HCT116 (cell line): ENCODE measurements around the gene SPIRE2. TPM values are rescaled to one million over a fixed set of nuclear protein-coding genes. Genes with fewer than 3 reads are reported as not detected.

Experiments used
- ATAC-seq: fragments of 200-7000 bp; cut with Tn5 transposase; 2 replicates; pipeline ENCODE4 v1.9.1; 2020; ENCODE audit warnings: mild to moderate bottlenecking, moderate library complexity
- BruUV-seq: library from RNA; stranded (reverse); fragments of 400-500 nt; replicated peaks from 2 replicates; lab custom pipeline; 2021; lab: Mats Ljungman, UMichigan
- CTCF ChIA-PET: fragments of 300-600 bp; sonication (Branson Sonifier 250); formaldehyde crosslinking; loops from one replicate; lab custom pipeline; 2021; ENCODE audit warnings: antibody characterized with exemption; lab: Charles Lee
- POLR2A ChIA-PET: fragments of 300-600, 350-600 bp; sonication (Branson Sonifier 250); formaldehyde crosslinking; loops from one replicate; lab custom pipeline; 2021; ENCODE audit warnings: antibody characterized with exemption; lab: Charles Lee
- RAD21 ChIA-PET, 2 experiments: fragments of 300-600 bp; sonication (Branson Sonifier 250); formaldehyde crosslinking; loops; one replicate each; lab custom pipeline; 2023; ENCODE audit warnings: low total read pairs in 2 of 2; ENCODE audit not compliant: uncharacterized antibody in 2 of 2, unreplicated experiment in 2 of 2, low non-redundant PET in 1 of 2; lab: Charles Lee
- DNase-seq: peaks from one replicate; pipeline ENCODE4 v3.0.0-alpha.2; 2010; ENCODE audit warnings: low read depth, low spot score
- H2AFZ ChIP-seq: fragments of 200-600 bp; shearing (Covaris generic), sonication (generic); 2 replicates; pipeline ENCODE4 v1.6.1; 2017; ENCODE audit warnings: low read depth, mixed run types, mixed read lengths, antibody characterized with exemption, low read length; ENCODE audit not compliant: poor library complexity, severe bottlenecking
- H3K27ac ChIP-seq: 2 replicates; pipeline ENCODE4 v1.5.1; 2012; ENCODE audit warnings: low read depth, low read length
- H3K27me3 ChIP-seq: fragments of 200-600 bp; sonication (generic); 2 replicates; pipeline ENCODE4 v1.6.1; 2016; ENCODE audit warnings: mixed run types, low read length, mixed read lengths; ENCODE audit not compliant: insufficient read depth
- H3K36me3 ChIP-seq, 2 experiments: fragments of 200-500 bp in 1 of 2; fragments of 200-600 bp in 1 of 2; sonication (Bioruptor generic) in 1 of 2; sonication (generic) in 1 of 2; 2 replicates each; pipeline versions ENCODE4 v1.5.1 to v1.6.1; 2014 to 2016; ENCODE audit warnings: low read length in 2 of 2, inconsistent platforms in 1 of 2, mixed read lengths in 1 of 2, mixed run types in 1 of 2; ENCODE audit not compliant: insufficient read depth in 2 of 2, control insufficient read depth in 1 of 2
- H3K4me1 ChIP-seq, 2 experiments: fragments of 200-600 bp in 1 of 2; sonication (generic) in 1 of 2; 2 replicates each; pipeline versions ENCODE4 v1.5.1 to v1.6.1; 2012 to 2017; ENCODE audit warnings: low read length in 2 of 2, inconsistent platforms in 1 of 2, mild to moderate bottlenecking in 1 of 2, mixed read lengths in 1 of 2, mixed run types in 1 of 2, moderate library complexity in 1 of 2; ENCODE audit not compliant: insufficient read depth in 2 of 2, control insufficient read depth in 1 of 2
- H3K4me2 ChIP-seq: fragments of 200-600 bp; sonication (generic); 2 replicates; pipeline ENCODE4 v1.6.1; 2017; ENCODE audit warnings: mixed run types, low read length, mixed read lengths
- H3K4me3 ChIP-seq, 2 experiments: fragments of 200-600 bp in 1 of 2; sonication (generic) in 1 of 2; replicated peaks in 1 of 2; 2 replicates each; pipeline ENCODE4 v1.5.1; 2011 to 2016; ENCODE audit warnings: low read length in 2 of 2, control low read depth in 1 of 2, low read depth in 1 of 2, mild to moderate bottlenecking in 1 of 2, mixed read lengths in 1 of 2, mixed run types in 1 of 2
- H3K79me2 ChIP-seq: fragments of 200-600 bp; sonication (generic); 2 replicates; pipeline ENCODE4 v1.6.1; 2017; ENCODE audit warnings: mild to moderate bottlenecking, mixed run types, low read length, moderate library complexity, mixed read lengths; ENCODE audit not compliant: insufficient read depth
- H3K9ac ChIP-seq: fragments of 200-600 bp; sonication (generic); 2 replicates; pipeline ENCODE4 v1.6.1; 2016; ENCODE audit warnings: low read length, mixed read lengths
- H3K9me2 ChIP-seq: fragments of 200-600 bp; sonication (generic), shearing (Covaris generic); 2 replicates; pipeline ENCODE4 v1.6.1; 2017; ENCODE audit warnings: mixed run types, mild to moderate bottlenecking, moderate library complexity; ENCODE audit not compliant: insufficient read depth
- H3K9me3 ChIP-seq, 2 experiments: fragments of 200-500 bp in 1 of 2; fragments of 200-600 bp in 1 of 2; sonication (Bioruptor generic) in 1 of 2; sonication (generic) in 1 of 2; 2 replicates each; pipeline ENCODE4 v1.6.1; 2014 to 2017; ENCODE audit warnings: low read length in 2 of 2, mixed read lengths in 2 of 2, inconsistent platforms in 1 of 2, low read depth in 1 of 2, mild to moderate bottlenecking in 1 of 2, mixed run types in 1 of 2, moderate library complexity in 1 of 2; ENCODE audit not compliant: control insufficient read depth in 1 of 2, insufficient read depth in 1 of 2
- H4K20me1 ChIP-seq: fragments of 200-600 bp; sonication (generic), shearing (Covaris generic); 2 replicates; pipeline ENCODE4 v1.6.1; 2017; ENCODE audit warnings: mixed run types, mild to moderate bottlenecking, moderate library complexity; ENCODE audit not compliant: insufficient read depth
- CBX3 ChIP-seq: IDR thresholded peaks from 2 replicates; pipeline ENCODE4 v1.6.1; 2012; ENCODE audit warnings: low read depth
- CEBPB ChIP-seq: IDR thresholded peaks from 2 replicates; pipeline ENCODE4 v1.6.1; 2012; ENCODE audit warnings: low read depth
- EGR1 ChIP-seq: IDR thresholded peaks from 2 replicates; pipeline ENCODE4 v1.6.1; 2012; ENCODE audit warnings: low read depth
- ELF1 ChIP-seq: IDR thresholded peaks from 2 replicates; pipeline ENCODE4 v1.6.1; 2012; ENCODE audit warnings: low read depth, borderline replicate concordance
- EZH2 ChIP-seq: fragments of 200-600 bp; sonication (generic); IDR thresholded peaks from 2 replicates; pipeline ENCODE4 v1.6.1; 2017; ENCODE audit warnings: antibody characterized with exemption, mixed run types
- EZH2phosphoT487 ChIP-seq: fragments of 200-600 bp; IDR thresholded peaks from 2 replicates; pipeline ENCODE4 v1.6.1; 2018; ENCODE audit warnings: antibody characterized with exemption, borderline replicate concordance
- FOSL1 ChIP-seq: IDR thresholded peaks from 2 replicates; pipeline ENCODE4 v1.6.1; 2012; ENCODE audit warnings: low read depth
- MAX ChIP-seq: IDR thresholded peaks from 2 replicates; pipeline ENCODE4 v1.6.1; 2012
- POLR2AphosphoS5 ChIP-seq: IDR thresholded peaks from 2 replicates; pipeline ENCODE4 v1.6.1; 2011; ENCODE audit warnings: mild to moderate bottlenecking, low read depth, low read length, moderate library complexity
- REST ChIP-seq: IDR thresholded peaks from 2 replicates; pipeline ENCODE4 v1.6.1; 2012; ENCODE audit warnings: low read depth
- TCF7L2 ChIP-seq: IDR thresholded peaks from 2 replicates; pipeline ENCODE4 v1.7.0; 2011; ENCODE audit warnings: borderline replicate concordance, inconsistent platforms; ENCODE audit not compliant: insufficient read depth, insufficient read length; ENCODE audit errors: extremely low read depth
- YY1 ChIP-seq: IDR thresholded peaks from 2 replicates; pipeline ENCODE4 v1.6.1; 2011; ENCODE audit warnings: low read length, low read depth, moderate library complexity, mild to moderate bottlenecking; ENCODE audit not compliant: insufficient replicate concordance; ENCODE audit errors: extremely low read depth
- ZNF274 ChIP-seq: fragments of 200-500 bp; sonication (Bioruptor generic); IDR thresholded peaks from 2 replicates; pipeline ENCODE4 v1.6.1; 2014; ENCODE audit warnings: mild to moderate bottlenecking, low read depth, low read length, inconsistent platforms
- intact Hi-C: fragments of 100-400 bp; cut with micrococcal nuclease; formaldehyde crosslinking; loops from 2 replicates; pipeline ENCODE4 v1.10.0; 2022
- total RNA-seq: library from RNA; stranded (reverse); gene quantifications from one replicate; pipeline ENCODE4 v1.2.1, GENCODE V29; 2021; ENCODE audit not compliant: unreplicated experiment
- TF ChIP-seq, protein P1 (sequence below): IDR thresholded peaks from 2 replicates; pipeline ENCODE4 v1.6.1; 2012

The SPIRE2 gene
- total RNA-seq, 1 experiment from 2014 or later = 21.2 TPM

DNA sequence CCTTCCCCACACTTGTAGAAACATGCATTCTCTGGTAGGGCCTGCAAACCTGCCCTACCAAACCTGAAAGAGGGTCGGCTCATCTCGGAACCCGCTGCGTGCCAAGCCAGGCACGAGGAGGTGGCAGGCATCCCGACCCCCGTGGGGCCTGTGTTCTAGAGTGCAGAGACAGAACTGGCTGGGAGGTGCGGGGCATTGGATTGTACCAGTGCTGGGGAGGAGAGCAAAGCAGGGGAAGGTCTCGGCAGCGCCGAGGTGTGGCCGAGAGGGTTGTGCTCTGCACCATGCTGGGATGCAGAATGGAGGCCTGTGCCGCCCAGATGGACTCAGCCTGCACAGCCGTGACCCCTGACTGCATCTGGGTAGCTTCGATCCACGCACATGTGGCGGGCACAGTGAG lies 72.6 kb downstream of the SPIRE2 start:
- no peaks in the 10 kb centered on the region for H4K20me1 ChIP-seq
- H3K4me3 ChIP-seq = no peak overlapping the region
- no peaks in the 10 kb centered on the region for H3K9me3 ChIP-seq
- no peak for DNase-seq
- H3K27me3 ChIP-seq = no peaks in the 10 kb centered on the region
- no peaks in the 10 kb centered on the region for H3K4me1 ChIP-seq
- intact Hi-C loops = no loop called here
- H3K27ac ChIP-seq = no peak overlapping the region
- no peak for ATAC-seq
- ChIA-PET CTCF (no interaction called here), POLR2A (no interaction called here), RAD21 (no interaction called here)
- no peaks in the 10 kb centered on the region for H3K9me2 ChIP-seq
- H3K4me2 ChIP-seq = no peak overlapping the region
- BruUV-seq = no TSS peak
- H3K79me2 ChIP-seq = peaks cover 3% of the 10 kb centered on the region; the same call in 1 of the 2 replicates
- no peak overlapping the region for H3K9ac ChIP-seq
- H2AFZ ChIP-seq = no peak overlapping the region
- H3K36me3 ChIP-seq = peaks cover 34 to 50% of the 10 kb centered on the region in 2 experiments; a peak in 3 of 4 replicates
- TF ChIP-seq TCF7L2 = no peak
- TF ChIP-seq EZH2phosphoT487 = no peak
- no peak for TF ChIP-seq MAX
- TF ChIP-seq CEBPB = no peak
- no peak for TF ChIP-seq YY1
- TF ChIP-seq EGR1 = no peak
- no peak for TF ChIP-seq ELF1
- TF ChIP-seq ZNF274 = no peak
- TF ChIP-seq REST = no peak
- TF ChIP-seq FOSL1 = no peak
- no peak for TF ChIP-seq EZH2
- no peak for TF ChIP-seq CBX3
- no peak for TF ChIP-seq POLR2AphosphoS5
- TF ChIP-seq, protein P1, sequence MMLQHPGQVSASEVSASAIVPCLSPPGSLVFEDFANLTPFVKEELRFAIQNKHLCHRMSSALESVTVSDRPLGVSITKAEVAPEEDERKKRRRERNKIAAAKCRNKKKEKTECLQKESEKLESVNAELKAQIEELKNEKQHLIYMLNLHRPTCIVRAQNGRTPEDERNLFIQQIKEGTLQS = no peak
